Mucosa of descending colon (tissue), 3 donors: ENCODE results near the gene ANKRD22. TPM values are rescaled to one million over a fixed set of nuclear protein-coding genes. Genes with fewer than 3 reads are reported as not detected.

Experiments
- ATAC-seq: fragments of 200-7000 bp; cut with Tn5 transposase; one replicate; pipeline ENCODE4 v1.9.1; 2020; ENCODE audit warnings: mild to moderate bottlenecking, moderate library complexity
- DNase-seq, 3 donors: peaks; one replicate each; pipeline ENCODE4 v3.0.0-alpha.2; 2020
- H3K36me3 ChIP-seq: fragments of 200-600 bp; one replicate; pipeline ENCODE4 v1.8.0; 2021; ENCODE audit warnings: low read depth, mild to moderate bottlenecking
- H3K4me1 ChIP-seq: fragments of 200-600 bp; one replicate; pipeline ENCODE4 v1.8.0; 2021; ENCODE audit warnings: low read depth, mild to moderate bottlenecking
- H3K4me3 ChIP-seq: fragments of 200-600 bp; one replicate; pipeline ENCODE4 v1.8.0; 2021; ENCODE audit warnings: mild to moderate bottlenecking
- H3K9me3 ChIP-seq: fragments of 200-600 bp; one replicate; pipeline ENCODE4 v1.8.0; 2021; ENCODE audit warnings: mild to moderate bottlenecking
- CTCF ChIP-seq: fragments of 200-600 bp; IDR thresholded peaks from one replicate; pipeline ENCODE4 v1.8.0; 2022; ENCODE audit warnings: antibody characterized with exemption, mild to moderate bottlenecking
- intact Hi-C, 2 donors: fragments of 100-400 bp; cut with DNase I in 1 of 2; cut with micrococcal nuclease in 1 of 2; formaldehyde crosslinking; loops; one replicate each; pipeline versions ENCODE4 v1.11.0 to v1.11.1; 2022; cut with DNase I, micrococcal nuclease
- total RNA-seq, 3 donors: library from RNA; stranded (reverse); fragmentation: NEBNext Ultra II Directional in 2 of 3; extraction: Animal tissue kit (Norgen Biotek cat#: 25700) in 2 of 3; gene quantifications; one replicate each; pipeline versions ENCODE4 v1.2.1 to v1.2.4, GENCODE V29; 2021 to 2023
- donor health status: DM: no; HTN: no; CAD: no; lungs with moderate emphysema.
- donor health status: DM: no; HTN: no; CAD: no.
- donor health status: DM: no; HTN: yes; CAD: no.

Gene ANKRD22
- total RNA-seq, 3 donors from 2014 or later: 9.0 to 30.6 (median 18.9) TPM

- no peaks in the 10 kb centered on the region for H3K9me3 ChIP-seq
- H3K4me3 ChIP-seq: no peak overlapping the region
- no peak for TF ChIP-seq CTCF
- DNase-seq (no peak), ATAC-seq (no peak)
- H3K4me1 ChIP-seq: peaks cover 6% of the 10 kb centered on the region
- H3K36me3 ChIP-seq: no peaks in the 10 kb centered on the region
- intact Hi-C loops: no loop called here
Measured at GRCh38 chr10:88849234-88849633, 2.4 kb downstream of the ANKRD22 start.

GRCh38 chr10:88848499-88848898 is 3.1 kb downstream of the ANKRD22 start:
- DNase-seq (no peak), ATAC-seq (peak; percentile 59)
- Histone ChIP-seq H3K9me3 (no peaks in the 10 kb centered on the region), H3K4me1 (peaks cover 6% of the 10 kb centered on the region), H3K4me3 (no peak overlapping the region), H3K36me3 (no peaks in the 10 kb centered on the region)
- TF ChIP-seq CTCF: no peak
- intact Hi-C loops: no loop called here

- intact Hi-C loops: no loop called here
- ATAC-seq (no peak), DNase-seq (no peak)
- Histone ChIP-seq H3K36me3 (no peaks in the 10 kb centered on the region), H3K4me3 (no peak overlapping the region), H3K4me1 (no peaks in the 10 kb centered on the region), H3K9me3 (no peaks in the 10 kb centered on the region)
- TF ChIP-seq CTCF: no peak
Measured at GRCh38 chr10:88843171-88843570, 8.5 kb downstream of the ANKRD22 start.

- intact Hi-C loops: no loop called here
- ATAC-seq: peak; percentile 33
- H3K4me1 ChIP-seq: no peaks in the 10 kb centered on the region
- no peaks in the 10 kb centered on the region for H3K9me3 ChIP-seq
- no peaks in the 10 kb centered on the region for H3K36me3 ChIP-seq
- no peak overlapping the region for H3K4me3 ChIP-seq
- TF ChIP-seq CTCF: no peak
- DNase-seq: no peak
Measured at GRCh38 chr10:88841316-88842111, 10.1 kb downstream of the ANKRD22 start.

GRCh38 chr10:88840881-88841280 is 10.8 kb downstream of the ANKRD22 start:
- no peak for TF ChIP-seq CTCF
- no peak for DNase-seq
- no peaks in the 10 kb centered on the region for H3K36me3 ChIP-seq
- H3K4me3 ChIP-seq: no peak overlapping the region
- H3K9me3 ChIP-seq: no peaks in the 10 kb centered on the region
- intact Hi-C loops: no loop called here
- H3K4me1 ChIP-seq: no peaks in the 10 kb centered on the region
- no peak for ATAC-seq
